Vagina (tissue), 2 donors: Measurements from ENCODE around the gene RPS8. TPM values are rescaled to one million over a fixed set of nuclear protein-coding genes. Genes with fewer than 3 reads are reported as not detected.

Experiments
- DNase-seq, 2 donors: peaks; one replicate each; pipeline ENCODE4 v3.0.0-alpha.2; 2017; ENCODE audit errors: extremely low spot score in 2 of 2
- H3K27ac ChIP-seq: fragments of 200-600 bp; sonication (generic); one replicate; pipeline ENCODE4 v1.5.1; 2019
- H3K27me3 ChIP-seq: fragments of 200-600 bp; sonication (generic); one replicate; pipeline ENCODE4 v1.5.1; 2019
- H3K36me3 ChIP-seq, 2 donors: fragments of 200-600 bp; sonication (generic); one replicate each; pipeline ENCODE4 v1.5.1; 2017 to 2019
- H3K4me1 ChIP-seq: fragments of 200-600 bp; sonication (generic); one replicate; pipeline ENCODE4 v1.5.1; 2019
- H3K4me3 ChIP-seq, 2 donors: fragments of 200-600 bp; sonication (generic); 1 replicate in 1 of 2; 2 replicates in 1 of 2; pipeline ENCODE4 v1.5.1; 2016 to 2019
- H3K9me3 ChIP-seq: fragments of 200-600 bp; sonication (generic); one replicate; pipeline ENCODE4 v1.5.1; 2019
- CTCF ChIP-seq, 3 experiments: fragments of 450-650 bp in 2 of 3; fragments of 200-600 bp in 1 of 3; sonication (generic) in 1 of 3; IDR thresholded peaks; one replicate each; pipeline ENCODE4 v1.5.1; 2017 to 2019; ENCODE audit warnings: antibody characterized with exemption in 3 of 3, mild to moderate bottlenecking in 2 of 3, moderate library complexity in 2 of 3
- POLR2A ChIP-seq, 2 donors: fragments of 450-650 bp; IDR thresholded peaks; one replicate each; pipeline ENCODE4 v1.6.1; 2017; ENCODE audit warnings: antibody characterized with exemption in 2 of 2, mild to moderate bottlenecking in 2 of 2, moderate library complexity in 2 of 2
- POLR2AphosphoS5 ChIP-seq, 2 donors: sonication (generic); formaldehyde crosslinking; IDR thresholded peaks; one replicate each; pipeline ENCODE4 v1.9.0; 2017; ENCODE audit warnings: antibody characterized with exemption in 2 of 2, mild to moderate bottlenecking in 2 of 2, low read depth in 1 of 2; ENCODE audit not compliant: insufficient read depth in 1 of 2
- intact Hi-C: fragments of 100-400 bp; cut with DNase I; formaldehyde crosslinking; loops from one replicate; pipeline ENCODE4 v1.15.1; 2023
- total RNA-seq: library from RNA; depleted of rRNA; stranded (reverse); fragments of >200 nt; gene quantifications from one replicate; pipeline ENCODE4 v1.2.3, GENCODE V29; 2016

The RPS8 gene
- total RNA-seq, 1 donor from 2014 or later, result 2,511 TPM

- Histone ChIP-seq H3K4me3 (peak overlapping the region; percentile 71 to 85), H3K27me3 (no peaks in the 10 kb centered on the region), H3K27ac (peak overlapping the region; percentile 96), H3K36me3 (peaks cover 0 to 39% of the 10 kb centered on the region in 2 donors), H3K9me3 (no peaks in the 10 kb centered on the region), H3K4me1 (peaks cover 26% of the 10 kb centered on the region)
- intact Hi-C loops, result loop anchor here (5.0 kb wide), 1 partner anchor 39 kb away; the partner anchor contains the start of gene KIF2C
- TF ChIP-seq CTCF (IDR thresholded peaks at IDR 0.05) (no peak), POLR2A (IDR thresholded peaks at IDR 0.05) (no peak), POLR2AphosphoS5 (IDR thresholded peaks at IDR 0.05; ENCODE audit: insufficient read depth in 1 of 2, low read depth in 1 of 2) (no peak)
- DNase-seq, result no peak
Observed at GRCh38 chr1:44775930-44776729, 790 bp downstream of the RPS8 start.

GRCh38 chr1:44776730-44777068 is 1.4 kb downstream of the RPS8 start:
- no peaks in the 10 kb centered on the region for H3K9me3 ChIP-seq
- intact Hi-C loops, result loop anchor here (5.0 kb wide), 1 partner anchor 39 kb away; the partner anchor contains the start of gene KIF2C
- peaks cover 26% of the 10 kb centered on the region for H3K4me1 ChIP-seq
- no peaks in the 10 kb centered on the region for H3K27me3 ChIP-seq
- H3K36me3 ChIP-seq, result peaks cover 0 to 39% of the 10 kb centered on the region in 2 donors
- peak overlapping the region; percentile 96 for H3K27ac ChIP-seq
- TF ChIP-seq CTCF (IDR thresholded peaks at IDR 0.05), result no peak
- TF ChIP-seq POLR2A (IDR thresholded peaks at IDR 0.05), result no peak
- TF ChIP-seq POLR2AphosphoS5 (IDR thresholded peaks at IDR 0.05; ENCODE audit: insufficient read depth in 1 of 2, low read depth in 1 of 2), result no peak
- DNase-seq, result no peak
- peak overlapping the region; percentile 71 to 85 for H3K4me3 ChIP-seq

- TF ChIP-seq POLR2AphosphoS5 (IDR thresholded peaks at IDR 0.05; ENCODE audit: insufficient read depth in 1 of 2, low read depth in 1 of 2) (no peak), POLR2A (IDR thresholded peaks at IDR 0.05) (no peak), CTCF (IDR thresholded peaks at IDR 0.05) (no peak)
- peaks cover 26% of the 10 kb centered on the region for H3K4me1 ChIP-seq
- intact Hi-C loops, result loop anchor here (5.0 kb wide), 1 partner anchor 40 kb away; the partner anchor contains the start of gene KIF2C
- peaks cover 0 to 39% of the 10 kb centered on the region in 2 donors for H3K36me3 ChIP-seq
- no peaks in the 10 kb centered on the region for H3K27me3 ChIP-seq
- DNase-seq, result no peak
- no peak overlapping the region for H3K27ac ChIP-seq
- no peaks in the 10 kb centered on the region for H3K9me3 ChIP-seq
- no peak overlapping the region for H3K4me3 ChIP-seq
Observed at GRCh38 chr1:44777547-44777946, 2.2 kb downstream of the RPS8 start.

GRCh38 chr1:44777969-44778635 is 2.8 kb downstream of the RPS8 start:
- Histone ChIP-seq H3K4me3 (no peak overlapping the region), H3K27ac (no peak overlapping the region), H3K9me3 (no peaks in the 10 kb centered on the region), H3K4me1 (peaks cover 26% of the 10 kb centered on the region), H3K27me3 (no peaks in the 10 kb centered on the region), H3K36me3 (peaks cover 0 to 39% of the 10 kb centered on the region in 2 donors)
- DNase-seq, result no peak
- TF ChIP-seq POLR2AphosphoS5 (IDR thresholded peaks at IDR 0.05; ENCODE audit: insufficient read depth in 1 of 2, low read depth in 1 of 2), result no peak
- no peak for TF ChIP-seq CTCF (IDR thresholded peaks at IDR 0.05)
- TF ChIP-seq POLR2A (IDR thresholded peaks at IDR 0.05), result no peak
- intact Hi-C loops, result loop anchor here (5.0 kb wide), 1 partner anchor 41 kb away; the partner anchor contains the start of gene KIF2C
